Pulmonary artery endothelial cell (primary cell): ENCODE data around the gene PAX2. TPM values are rescaled to one million over a fixed set of nuclear protein-coding genes. Genes with fewer than 3 reads are reported as not detected.

Experiments used
- DNase-seq: peaks from one replicate; pipeline ENCODE4 v3.0.0-alpha.2; 2011; ENCODE audit warnings: low read depth, low spot score
- total RNA-seq: library from RNA; depleted of rRNA; stranded (reverse); fragments of >200 nt; gene quantifications from 2 replicates; pipeline ENCODE4 v1.2.3, GENCODE V29; 2014

Gene PAX2
- total RNA-seq, 1 donor from 2014 or later: not detected

DNA sequence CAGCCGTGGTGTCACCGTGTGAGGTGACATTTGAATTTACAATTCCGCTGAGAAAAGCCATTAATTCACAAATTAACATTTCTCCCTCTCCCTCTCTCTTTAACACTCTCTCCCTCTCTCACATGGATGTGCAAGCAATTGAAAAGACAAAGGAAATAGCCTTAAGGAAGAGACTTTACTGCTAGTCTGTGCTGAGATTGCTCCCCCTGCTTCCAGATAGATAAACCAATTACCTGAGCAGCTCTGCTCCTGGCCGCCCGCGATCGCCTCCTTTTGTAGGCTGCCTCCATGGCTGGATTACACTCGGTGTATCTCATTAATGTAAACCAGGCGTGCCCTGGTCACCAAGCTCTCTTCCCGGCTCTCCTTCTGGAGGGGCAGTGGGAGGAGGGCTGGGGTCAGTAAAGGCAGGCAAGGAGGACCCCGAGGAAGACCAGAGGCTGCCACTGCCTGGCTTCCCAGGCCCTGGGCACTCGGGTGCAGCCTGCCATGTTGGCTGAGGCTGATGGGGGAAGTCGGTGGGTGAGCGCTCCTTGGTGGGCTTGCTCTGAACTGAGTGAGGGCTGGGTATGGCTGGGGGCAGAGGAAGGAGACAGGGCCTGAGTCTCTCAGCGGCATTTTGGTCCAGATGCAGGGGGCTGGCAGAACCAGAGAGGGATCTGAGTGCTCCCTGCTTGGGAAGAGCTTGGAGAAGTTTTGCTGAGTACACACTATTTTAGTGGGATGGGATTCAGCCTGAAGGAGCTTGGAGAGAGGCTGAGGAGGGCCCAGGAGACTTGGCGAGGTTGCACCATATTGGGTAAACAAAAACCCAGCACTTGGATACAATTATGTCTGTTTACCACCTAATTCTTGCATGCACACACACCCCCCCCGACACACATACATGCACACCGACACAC, 42.9 kb downstream of the PAX2 start:
- no peak for DNase-seq

GRCh38 chr10:100790761-100791208, 45.4 kb downstream of the PAX2 start:
- no peak for DNase-seq

DNA sequence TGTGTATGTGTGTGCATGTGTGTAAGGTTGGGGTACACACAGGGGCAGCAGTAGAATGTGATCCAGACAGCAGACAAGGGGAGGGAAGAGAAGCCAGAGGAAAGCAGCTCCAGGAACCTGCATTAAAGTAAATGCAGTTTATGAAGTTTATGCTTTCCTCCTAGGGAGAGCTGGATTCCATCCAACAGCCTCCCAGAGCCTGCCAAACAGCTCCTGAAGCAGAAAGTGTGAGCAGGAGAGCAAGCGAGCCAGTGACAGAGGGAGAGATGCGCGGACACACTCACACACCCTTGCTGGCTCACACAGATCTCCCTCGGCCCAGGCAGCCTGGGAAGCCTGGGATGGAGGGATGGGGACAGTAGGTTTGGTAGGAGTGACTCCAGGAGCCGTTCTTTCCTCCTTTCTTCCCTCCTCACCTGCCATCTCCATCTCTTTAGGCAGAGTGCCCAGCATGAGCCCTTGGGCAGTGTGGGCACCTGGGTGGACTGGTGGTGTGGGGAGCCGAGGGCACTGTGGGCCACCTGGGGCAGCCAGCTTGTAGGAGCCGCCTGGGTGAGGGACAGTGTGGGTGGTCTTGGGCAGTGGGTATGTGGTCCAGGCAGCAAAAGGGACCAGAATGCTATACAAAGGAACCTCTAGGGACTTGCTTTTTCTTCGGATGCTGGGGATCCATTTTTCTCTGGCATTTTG, 46.1 kb downstream of the PAX2 start:
- no peak for DNase-seq

DNA sequence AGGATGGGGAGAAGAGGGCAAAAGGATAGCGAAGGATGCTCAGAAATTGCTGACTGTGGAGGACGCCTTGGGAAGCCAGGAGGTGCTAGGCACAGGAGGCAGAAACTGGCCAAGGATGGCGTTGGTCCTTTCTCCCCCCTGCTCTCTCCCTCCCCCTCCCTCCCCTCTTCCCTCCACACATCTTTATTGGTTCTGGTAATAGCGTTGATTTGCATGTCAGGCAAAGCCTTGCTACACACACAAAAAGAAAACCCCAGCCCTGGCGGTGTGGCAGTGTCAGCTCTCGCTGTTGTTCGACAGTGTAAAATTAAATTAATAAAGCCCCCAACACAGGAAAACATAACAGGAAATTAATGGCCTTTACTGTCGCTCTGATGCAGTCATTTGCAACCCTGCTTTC, 47.2 kb downstream of the PAX2 start:
- DNase-seq: no peak

DNA sequence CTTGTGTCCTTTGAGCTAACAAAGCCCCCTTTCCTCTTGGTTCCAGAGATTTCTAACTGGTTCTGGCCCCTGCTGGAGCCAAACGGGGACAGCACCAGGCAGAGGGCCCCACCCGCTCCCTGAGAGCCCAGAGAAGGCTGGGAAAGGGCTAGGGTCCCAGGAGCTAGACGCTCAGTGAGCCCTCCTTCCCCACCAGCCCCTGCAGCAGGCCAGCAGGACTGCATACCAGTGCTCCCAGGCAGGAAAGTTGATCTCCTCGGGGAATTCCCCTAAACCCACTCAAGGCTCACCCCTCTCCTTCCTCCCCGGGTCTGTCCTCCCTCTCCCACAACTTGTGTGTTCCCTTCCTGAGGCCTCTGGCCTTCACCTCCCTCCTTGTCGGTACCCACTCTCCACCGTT, 47.7 kb downstream of the PAX2 start:
- DNase-seq: no peak

DNA sequence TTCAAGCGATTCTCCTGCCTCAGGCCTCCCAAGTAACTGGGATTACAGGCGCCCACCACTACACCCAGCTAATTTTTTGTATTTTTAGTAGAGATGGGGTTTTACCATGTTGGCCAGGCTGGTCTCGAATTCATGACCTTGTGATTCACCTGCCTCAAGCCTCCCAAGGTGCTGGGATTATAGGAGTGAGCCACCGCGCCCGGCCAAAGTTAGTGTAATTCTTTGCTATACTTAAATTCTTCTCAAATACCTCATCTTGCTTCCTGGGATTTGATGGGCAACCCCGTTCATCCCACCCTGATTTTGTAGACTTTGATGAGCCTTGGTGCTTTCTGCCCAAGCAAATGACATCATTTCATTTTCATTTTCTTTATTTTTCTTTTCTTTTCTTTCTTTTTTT, 54.5 kb downstream of the PAX2 start:
- no peak for DNase-seq

GRCh38 chr10:100800931-100801330, 55.5 kb downstream of the PAX2 start:
- DNase-seq: no peak

GRCh38 chr10:100802196-100802595, 56.8 kb downstream of the PAX2 start:
- DNase-seq: no peak

DNA sequence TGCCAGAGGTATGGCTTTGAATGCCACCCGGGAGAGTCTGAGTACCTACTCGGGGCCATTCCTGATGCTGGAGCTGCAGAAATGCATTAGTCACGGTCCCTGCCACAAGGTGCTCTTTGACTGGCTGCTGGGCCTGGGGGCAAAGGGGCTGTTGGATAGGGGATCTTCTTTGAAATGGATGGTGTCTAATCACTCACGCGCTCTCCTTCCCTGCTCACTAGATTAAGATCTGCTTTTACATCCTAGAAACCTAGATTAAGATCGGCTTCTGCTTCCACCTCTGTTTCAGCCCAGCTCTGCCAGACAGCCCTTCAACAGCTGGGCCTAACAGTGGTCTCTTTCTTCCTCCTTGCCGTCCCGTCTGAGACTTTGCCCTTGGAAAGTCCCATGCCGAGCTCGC, 57.2 kb downstream of the PAX2 start:
- no peak for DNase-seq

DNA sequence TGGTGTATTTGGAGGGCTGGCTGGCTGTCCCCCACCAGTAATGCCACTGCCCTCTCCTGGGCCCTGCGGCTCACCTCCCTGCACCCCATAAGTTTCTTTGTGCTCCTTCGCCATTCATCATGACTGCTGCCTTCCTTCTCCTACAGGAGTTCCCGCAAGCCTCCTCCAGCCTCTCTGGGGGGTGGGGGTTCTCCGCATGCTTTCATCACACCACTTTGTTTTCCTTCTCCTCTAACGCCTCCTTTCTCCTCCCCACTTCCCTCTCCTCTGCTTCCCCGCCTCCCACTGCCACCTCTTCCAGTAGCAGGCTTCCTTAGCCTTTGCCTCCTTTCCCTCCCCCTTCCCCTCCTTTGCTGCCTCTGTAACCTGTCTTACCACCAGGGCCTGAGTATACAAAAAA, 58.1 kb downstream of the PAX2 start:
- DNase-seq: no peak

DNA sequence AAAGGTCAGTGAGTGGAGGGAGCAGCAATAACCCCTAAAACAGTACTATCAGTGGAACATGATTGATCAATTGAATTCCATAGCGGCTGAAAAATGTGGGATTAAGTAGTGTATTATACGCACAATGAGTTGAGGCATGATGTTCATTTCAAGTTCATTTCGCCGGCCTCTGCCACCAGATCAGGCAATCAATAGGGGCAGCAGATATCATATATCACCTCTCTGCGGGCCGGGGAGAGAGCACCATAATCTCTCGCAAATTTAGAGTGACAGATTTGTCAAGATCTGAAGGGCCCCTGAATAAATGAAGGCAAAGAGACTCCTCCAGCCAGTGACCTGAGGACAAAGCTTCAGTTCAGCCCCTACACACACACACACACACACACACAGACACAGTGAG, 58.5 kb downstream of the PAX2 start:
- DNase-seq: no peak

DNA sequence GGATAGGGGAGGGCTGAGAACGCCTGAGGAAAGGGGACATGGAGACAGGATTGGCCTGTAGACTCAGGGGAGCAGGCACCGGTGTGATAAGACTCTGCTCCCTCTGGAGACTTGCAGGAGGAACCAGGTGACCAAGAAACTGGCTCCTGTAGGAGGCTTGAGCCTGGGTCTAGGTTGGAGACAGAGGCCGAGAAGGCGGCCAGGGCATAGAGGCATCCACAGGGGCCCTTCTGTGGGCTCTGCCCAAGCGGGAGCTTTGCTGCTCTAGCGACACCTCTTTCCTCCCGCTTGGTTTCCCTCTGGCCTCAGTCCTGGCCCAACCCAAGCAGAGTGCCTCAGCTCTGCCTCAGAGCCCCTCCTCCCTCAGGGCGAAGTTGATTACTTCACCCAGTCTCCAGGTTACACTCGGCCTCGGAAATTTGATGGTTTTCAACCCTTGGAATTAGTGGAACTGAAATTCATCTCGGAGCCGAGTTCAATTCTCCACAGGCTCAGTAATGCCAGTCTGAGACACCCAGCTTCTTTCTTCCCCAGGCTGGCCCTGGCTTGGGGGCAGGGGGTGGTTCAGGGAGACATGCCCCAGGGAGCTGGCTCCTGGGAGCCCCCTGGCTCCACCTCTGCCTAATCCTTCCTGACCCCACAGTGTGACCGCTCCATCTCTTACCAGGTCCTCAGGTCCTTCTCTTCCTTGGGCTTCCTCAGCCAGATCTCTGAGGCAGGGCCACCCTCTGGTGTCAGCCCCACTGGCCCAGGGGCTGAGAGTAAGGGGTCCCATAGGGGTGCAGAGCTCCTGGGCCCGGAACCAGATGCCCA, 60.4 kb downstream of the PAX2 start:
- DNase-seq: no peak

DNA sequence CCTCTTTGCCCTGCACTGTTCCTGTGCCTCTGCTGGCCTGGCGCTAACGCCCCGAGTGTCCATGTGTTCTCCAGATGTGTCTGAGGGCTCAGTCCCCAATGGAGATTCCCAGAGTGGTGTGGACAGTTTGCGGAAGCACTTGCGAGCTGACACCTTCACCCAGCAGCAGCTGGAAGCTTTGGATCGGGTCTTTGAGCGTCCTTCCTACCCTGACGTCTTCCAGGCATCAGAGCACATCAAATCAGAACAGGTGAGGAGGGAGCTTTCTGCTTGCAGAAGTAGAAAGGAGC, 60.9 kb downstream of the PAX2 start:
- DNase-seq: no peak

DNA sequence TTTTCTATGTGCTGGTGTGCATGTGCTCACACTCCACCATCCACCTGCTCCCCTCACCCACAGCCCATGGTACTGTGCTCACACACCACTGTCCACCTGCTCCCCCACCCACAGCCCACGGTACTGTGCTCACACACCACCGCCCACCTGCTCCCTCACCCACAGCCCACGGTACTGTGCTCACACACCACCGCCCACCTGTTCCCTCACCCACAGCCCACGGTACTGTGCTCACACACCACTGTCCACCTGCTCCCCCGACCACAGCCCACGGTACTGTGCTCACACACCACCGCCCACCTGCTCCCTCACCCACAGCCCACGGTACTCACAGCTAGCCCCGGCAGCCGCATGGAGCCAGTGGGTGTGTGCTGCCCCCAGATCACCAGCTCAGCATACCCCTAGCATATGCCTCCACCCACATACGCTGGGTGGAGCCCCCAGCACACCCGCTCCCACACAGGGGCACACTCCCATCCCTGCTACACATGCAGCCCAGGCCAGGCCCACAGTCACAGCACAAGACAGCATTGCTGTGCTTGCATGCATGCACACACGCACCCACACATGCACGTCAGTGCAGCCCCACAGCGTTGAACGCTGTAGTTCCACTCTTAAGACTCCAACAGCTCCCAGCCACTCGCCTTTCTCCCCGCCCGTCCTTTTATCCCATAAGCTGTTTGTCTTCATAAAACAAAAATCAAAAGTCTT, 62.0 kb downstream of the PAX2 start:
- no peak for DNase-seq

DNA sequence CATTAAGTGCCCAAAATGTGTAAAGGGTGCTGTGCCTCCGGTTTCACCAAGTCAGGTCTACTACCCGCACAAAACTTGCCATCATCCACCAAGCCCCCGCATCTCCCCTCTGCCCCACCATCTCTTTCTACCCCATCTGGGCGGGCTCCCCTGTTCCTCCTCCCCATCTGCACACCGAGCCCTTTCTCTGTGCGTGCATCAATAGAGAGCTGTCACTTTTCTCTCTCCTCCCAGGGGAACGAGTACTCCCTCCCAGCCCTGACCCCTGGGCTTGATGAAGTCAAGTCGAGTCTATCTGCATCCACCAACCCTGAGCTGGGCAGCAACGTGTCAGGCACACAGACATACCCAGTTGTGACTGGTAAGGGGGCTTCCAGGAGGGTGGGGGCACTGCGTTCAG, 63.5 kb downstream of the PAX2 start:
- DNase-seq: no peak

DNA sequence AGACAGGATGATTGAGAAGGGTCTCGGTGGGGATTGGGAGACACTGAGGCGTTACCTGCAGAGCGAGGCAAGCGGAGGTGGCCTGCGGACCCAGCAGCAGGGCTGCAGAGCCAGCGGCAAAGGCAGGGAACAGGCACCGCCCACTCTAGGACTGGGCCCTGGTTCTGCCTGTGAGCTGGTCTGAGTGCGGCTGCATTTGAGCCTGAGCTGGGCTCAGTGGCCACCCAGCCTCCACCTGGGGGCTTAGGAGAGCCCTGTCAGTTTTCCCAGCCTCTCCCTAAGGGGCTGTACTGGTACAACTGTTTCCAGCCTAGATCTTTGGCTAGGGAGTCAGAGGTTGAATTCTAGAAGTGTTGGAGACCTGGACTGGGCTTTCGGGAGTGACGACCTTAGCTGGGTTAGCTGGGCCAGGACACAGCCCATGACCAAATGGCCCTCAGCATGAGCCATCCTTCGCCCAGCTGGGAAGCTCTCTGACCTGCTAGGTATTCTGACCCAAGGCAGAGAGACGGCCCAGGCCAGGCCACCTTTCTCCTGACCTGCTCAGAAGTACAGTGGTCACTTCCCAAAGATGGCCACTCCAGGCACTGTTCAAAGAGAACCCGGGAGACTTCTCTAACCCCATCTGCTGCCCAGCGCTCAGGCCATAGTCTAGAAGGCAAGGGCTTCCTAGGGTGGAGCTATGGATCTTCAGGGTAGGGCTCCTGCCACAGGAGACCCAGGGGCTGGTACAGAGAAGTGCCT, 64.9 kb downstream of the PAX2 start:
- no peak for DNase-seq

DNA sequence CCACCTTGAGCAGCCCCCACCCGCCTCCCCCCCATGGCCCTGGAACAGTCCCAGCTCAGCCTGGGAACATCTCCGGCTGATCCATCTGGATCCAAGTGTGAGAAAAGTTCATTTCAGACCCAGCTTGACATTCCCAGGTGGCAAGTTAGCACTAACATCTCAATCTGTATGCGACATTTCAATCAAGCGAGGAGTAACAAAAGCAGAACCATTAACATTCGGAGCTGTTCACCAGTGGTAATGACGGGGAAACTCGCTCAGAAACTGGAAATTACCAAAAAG, 65.4 kb downstream of the PAX2 start:
- no peak for DNase-seq

DNA sequence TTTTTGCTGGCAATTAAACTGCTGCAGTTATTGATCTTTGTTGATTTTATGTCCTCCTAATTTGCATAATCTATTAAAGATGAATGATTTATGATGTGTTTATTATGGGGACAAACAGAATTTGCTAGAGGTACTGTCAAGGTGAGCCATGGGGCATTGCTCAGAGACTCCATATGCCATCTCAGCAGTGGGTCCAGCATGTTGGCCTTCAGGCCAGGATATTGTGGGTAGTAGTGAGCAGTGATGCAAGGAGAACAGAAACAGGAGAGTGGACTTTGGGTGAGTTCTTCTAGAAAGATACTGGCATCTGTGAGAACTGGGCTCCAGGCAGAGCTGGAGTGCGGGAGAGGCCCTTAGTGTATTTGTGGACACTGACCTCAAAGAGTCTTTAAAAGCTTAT, 65.9 kb downstream of the PAX2 start:
- no peak for DNase-seq

DNA sequence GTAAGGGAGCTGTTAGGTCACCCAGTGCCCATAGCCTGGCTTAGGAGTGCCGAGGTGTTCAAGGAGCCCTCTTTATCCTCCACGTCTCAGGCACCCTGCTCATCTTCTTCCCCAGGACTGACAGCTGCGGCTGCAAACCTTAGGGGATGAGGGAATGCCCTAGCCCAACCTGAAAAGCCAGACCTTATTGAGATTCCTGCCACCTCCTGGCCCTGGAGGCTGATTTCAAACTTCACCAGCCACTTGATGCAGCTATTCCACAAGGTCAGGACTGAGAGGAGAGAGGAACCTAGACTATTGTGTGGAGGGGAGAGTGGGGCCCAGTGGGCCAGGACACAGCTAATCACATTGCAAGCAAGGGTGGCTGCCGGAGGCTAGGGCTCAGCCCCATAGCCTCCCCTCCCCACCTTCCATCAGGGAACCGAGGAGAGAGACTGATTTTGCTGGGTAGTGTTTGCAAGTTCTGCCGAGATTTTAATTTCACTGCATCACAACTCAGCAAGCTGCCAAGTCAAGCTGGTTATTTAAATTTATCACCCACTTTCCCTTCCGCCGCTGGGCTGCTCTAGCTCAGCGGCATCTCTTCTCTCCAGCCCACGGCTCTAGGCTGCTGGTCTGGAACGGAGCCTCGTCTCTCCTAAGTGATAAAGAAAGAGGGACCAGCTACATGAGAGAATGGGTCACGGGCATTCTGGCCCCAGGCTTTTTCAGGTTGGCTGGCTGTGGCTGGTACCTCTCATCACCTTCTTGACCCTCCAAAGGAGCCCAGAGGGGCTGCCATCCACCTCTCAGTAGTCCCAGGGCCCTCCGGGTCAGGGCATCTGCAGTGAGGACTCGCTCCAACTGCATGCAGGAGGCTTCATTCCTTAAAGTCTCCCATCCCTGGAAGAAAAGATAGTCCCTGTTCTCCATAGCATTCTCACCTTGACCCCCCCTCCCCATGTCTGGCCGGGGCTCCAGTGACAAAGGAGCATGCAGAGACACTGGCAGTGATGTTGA, 66.7 kb downstream of the PAX2 start:
- no peak for DNase-seq

DNA sequence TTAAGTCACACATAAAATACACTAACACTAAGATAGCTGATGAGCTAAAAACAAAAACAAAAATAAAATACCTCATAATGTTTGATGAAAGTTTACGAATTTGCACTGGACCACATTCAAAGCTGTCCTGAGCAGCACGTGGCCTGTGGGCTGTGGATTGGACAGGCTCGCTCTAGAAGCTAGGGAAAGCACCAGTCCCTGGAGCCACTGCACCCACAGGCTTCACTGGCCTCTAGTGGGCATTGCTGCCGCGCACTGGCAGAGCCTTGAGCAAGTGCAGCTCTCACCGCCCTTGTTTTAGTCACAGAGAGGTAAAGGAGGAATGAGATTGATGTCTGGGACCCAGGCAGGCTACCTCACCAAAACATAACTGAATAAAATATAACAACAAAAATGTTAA, 67.6 kb downstream of the PAX2 start:
- DNase-seq: no peak
